ENCODE data around the gene LMAN1. TPM values are rescaled to one million over a fixed set of nuclear protein-coding genes. Genes with fewer than 3 reads are reported as not detected.

The LMAN1 gene
- total and polyA plus RNA-seq, 10 of the 15 experiments (the other 5 are each of a cell fraction or from before 2014, with no cell fraction given), result 15.0 to 78.9 (median 67.5) TPM

- Histone ChIP-seq H3K4me1 (ENCODE audit: control insufficient read depth, insufficient read depth, low read length) (no peaks in the 10 kb centered on the region), H3K36me3 (ENCODE audit: control insufficient read depth in 2 of 2, insufficient read depth in 2 of 2, low read length in 1 of 2) (no peaks in the 10 kb centered on the region), H2AFZ (ENCODE audit: control insufficient read depth, low read depth, low read length) (no peak overlapping the region), H3K9me3 (replicated peaks; ENCODE audit: control insufficient read depth, insufficient read depth, low read length) (no peaks in the 10 kb centered on the region), H3K4me2 (ENCODE audit: control insufficient read depth, insufficient read depth) (no peak overlapping the region), H3K27me3 (replicated peaks in 1 of 2; ENCODE audit: control insufficient read depth in 2 of 2, insufficient read depth in 2 of 2, low read length in 1 of 2) (peaks cover 0 to 4% of the 10 kb centered on the region in 2 experiments; a peak in 3 of 4 replicates), H3K9ac (ENCODE audit: control insufficient read depth, insufficient read depth, low read length) (no peak overlapping the region), H3K27ac (ENCODE audit: control insufficient read depth, insufficient read depth) (no peak overlapping the region), H4K20me1 (ENCODE audit: control insufficient read depth, insufficient read depth) (no peaks in the 10 kb centered on the region), H3K4me3 (no peak overlapping the region), H3K79me2 (ENCODE audit: control insufficient read depth, insufficient read depth, low read length) (no peaks in the 10 kb centered on the region)
- TF ChIP-seq ZBTB33 (IDR thresholded peaks at IDR 0.05) (no peak), CEBPB (IDR thresholded peaks at IDR 0.05; ENCODE audit: borderline replicate concordance in 1 of 2, low read depth in 2 of 2, low read length in 2 of 2) (no peak), BCL3 (IDR thresholded peaks at IDR 0.05; ENCODE audit: borderline replicate concordance, insufficient read depth, low read depth, low read length, poor library complexity, severe bottlenecking) (no peak), MTA2 (IDR thresholded peaks at IDR 0.05; ENCODE audit: low read depth) (no peak), TCF3 (IDR thresholded peaks at IDR 0.05; ENCODE audit: borderline replicate concordance, insufficient read depth, low read depth, low read length) (no peak), FOXM1 (IDR thresholded peaks at IDR 0.05; ENCODE audit: low read depth, low read length) (no peak), ZNF687 (IDR thresholded peaks at IDR 0.05) (no peak), STAT3 (IDR thresholded peaks at IDR 0.05; ENCODE audit: low read depth, low read length) (no peak)
- TF ChIP-seq, protein P1, sequence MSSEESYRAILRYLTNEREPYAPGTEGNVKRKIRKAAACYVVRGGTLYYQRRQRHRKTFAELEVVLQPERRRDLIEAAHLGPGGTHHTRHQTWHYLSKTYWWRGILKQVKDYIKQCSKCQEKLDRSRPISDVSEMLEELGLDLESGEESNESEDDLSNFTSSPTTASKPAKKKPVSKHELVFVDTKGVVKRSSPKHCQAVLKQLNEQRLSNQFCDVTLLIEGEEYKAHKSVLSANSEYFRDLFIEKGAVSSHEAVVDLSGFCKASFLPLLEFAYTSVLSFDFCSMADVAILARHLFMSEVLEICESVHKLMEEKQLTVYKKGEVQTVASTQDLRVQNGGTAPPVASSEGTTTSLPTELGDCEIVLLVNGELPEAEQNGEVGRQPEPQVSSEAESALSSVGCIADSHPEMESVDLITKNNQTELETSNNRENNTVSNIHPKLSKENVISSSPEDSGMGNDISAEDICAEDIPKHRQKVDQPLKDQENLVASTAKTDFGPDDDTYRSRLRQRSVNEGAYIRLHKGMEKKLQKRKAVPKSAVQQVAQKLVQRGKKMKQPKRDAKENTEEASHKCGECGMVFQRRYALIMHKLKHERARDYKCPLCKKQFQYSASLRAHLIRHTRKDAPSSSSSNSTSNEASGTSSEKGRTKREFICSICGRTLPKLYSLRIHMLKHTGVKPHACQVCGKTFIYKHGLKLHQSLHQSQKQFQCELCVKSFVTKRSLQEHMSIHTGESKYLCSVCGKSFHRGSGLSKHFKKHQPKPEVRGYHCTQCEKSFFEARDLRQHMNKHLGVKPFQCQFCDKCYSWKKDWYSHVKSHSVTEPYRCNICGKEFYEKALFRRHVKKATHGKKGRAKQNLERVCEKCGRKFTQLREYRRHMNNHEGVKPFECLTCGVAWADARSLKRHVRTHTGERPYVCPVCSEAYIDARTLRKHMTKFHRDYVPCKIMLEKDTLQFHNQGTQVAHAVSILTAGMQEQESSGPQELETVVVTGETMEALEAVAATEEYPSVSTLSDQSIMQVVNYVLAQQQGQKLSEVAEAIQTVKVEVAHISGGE (CRISPR knock-in tag; IDR thresholded peaks at IDR 0.05), result no peak
- WGBS (ENCODE audit: insufficient coverage, insufficient replicate concordance, low lambda C conversion rate, missing lambda C conversion rate), result 41% methylated on average over 7 of the region's 7 CpGs
- POLR2A ChIA-PET, result no interaction called here
- DNase-seq (ENCODE audit: low read depth, low spot score) (no peak), ATAC-seq (no peak), FAIRE-seq (no peak)
- SMC1A ChIA-PET (ENCODE audit: uncharacterized antibody, unreplicated experiment), result no interaction called here
- RAD21 ChIA-PET (ENCODE audit: unreplicated experiment), result no interaction called here
- in situ Hi-C loops (cut with MboI), result no loop called here
- intact Hi-C loops (cut with micrococcal nuclease; ENCODE audit: unreplicated experiment), result no loop called here
- CTCF ChIA-PET, result interaction anchor here (0.8 to 1.2 kb wide), 2 partner anchors 20 to 441 kb away, joined by 3 read pairs; no protein-coding TSS in a partner anchor
- BruUV-seq (replicated peaks), result no TSS peak
These were observed 23.3 kb upstream of the LMAN1 start for GRCh38 chr18:59382383-59382782.

Measured in GM12878 (cell line).